Cardiac muscle cell (in vitro differentiated cells and primary cell): ENCODE data around the gene NEDD4L. TPM values are rescaled to one million over a fixed set of nuclear protein-coding genes. Genes with fewer than 3 reads are reported as not detected.

Experiments
- DNase-seq, 2 donors: peaks; one replicate each; pipeline versions ENCODE4 v3.0.0 to v3.0.0-alpha.2; 2010 to 2017; ENCODE audit warnings: low read depth in 1 of 2, low spot score in 1 of 2
- H3K27ac ChIP-seq: fragments of 200-600 bp; sonication (generic); 2 replicates; pipeline ENCODE4 v1.5.1; 2016
- H3K27me3 ChIP-seq: fragments of 200-600 bp; sonication (generic); 2 replicates; pipeline ENCODE4 v1.6.0; 2016; ENCODE audit warnings: control low read depth
- H3K36me3 ChIP-seq: fragments of 200-600 bp; sonication (generic); 2 replicates; pipeline ENCODE4 v1.5.1; 2016; ENCODE audit warnings: control low read depth
- H3K4me1 ChIP-seq: fragments of 200-600 bp; sonication (generic); 2 replicates; pipeline ENCODE4 v1.8.1; 2017; ENCODE audit warnings: low read depth, mild to moderate bottlenecking, mixed run types
- H3K4me3 ChIP-seq: fragments of 200-600 bp; sonication (generic); 2 replicates; pipeline ENCODE4 v1.5.1; 2016; ENCODE audit warnings: mild to moderate bottlenecking
- H3K9me3 ChIP-seq: fragments of 200-600 bp; sonication (generic); 2 replicates; pipeline ENCODE4 v1.5.1; 2017; ENCODE audit warnings: low read depth, mild to moderate bottlenecking, control low read depth
- CTCF ChIP-seq: IDR thresholded peaks from 2 replicates; pipeline ENCODE4 v1.5.1; 2012; ENCODE audit warnings: low read depth, mild to moderate bottlenecking, low read length
- polyA plus RNA-seq: library from polyadenylated mRNA; unstranded; fragments of >200 nt; fragmentation: Nextera tagmentation; extraction: Ambion mirVana; gene quantifications from 2 replicates; pipeline ENCODE4 v1.2.1, GENCODE V29; 2016
- total RNA-seq: library from RNA; depleted of rRNA; stranded (reverse); fragments of >200 nt; gene quantifications from 2 replicates; pipeline ENCODE4 v1.2.3, GENCODE V29; 2016

The NEDD4L gene
- total and polyA plus RNA-seq, 2 experiments from 2014 or later, result 30.8 to 40.5 TPM

- no peak for DNase-seq
- Histone ChIP-seq H3K27ac (no peak overlapping the region), H3K27me3 (no peaks in the 10 kb centered on the region), H3K36me3 (no peaks in the 10 kb centered on the region), H3K9me3 (no peaks in the 10 kb centered on the region), H3K4me3 (no peak overlapping the region), H3K4me1 (peaks cover 20% of the 10 kb centered on the region)
- no peak for TF ChIP-seq CTCF
Measured at GRCh38 chr18:58196164-58196563, 152.1 kb downstream of the NEDD4L start.

- H3K9me3 ChIP-seq, result no peaks in the 10 kb centered on the region
- H3K27ac ChIP-seq, result no peak overlapping the region
- peaks cover 20% of the 10 kb centered on the region for H3K4me1 ChIP-seq
- no peak for DNase-seq
- H3K4me3 ChIP-seq, result no peak overlapping the region
- TF ChIP-seq CTCF, result no peak
- H3K36me3 ChIP-seq, result no peaks in the 10 kb centered on the region
- no peaks in the 10 kb centered on the region for H3K27me3 ChIP-seq
Measured at GRCh38 chr18:58196881-58197872, 153.2 kb downstream of the NEDD4L start.

GRCh38 chr18:58201268-58201667 is 157.2 kb downstream of the NEDD4L start:
- no peak for TF ChIP-seq CTCF
- Histone ChIP-seq H3K27ac (no peak overlapping the region), H3K4me1 (no peaks in the 10 kb centered on the region), H3K9me3 (no peaks in the 10 kb centered on the region), H3K27me3 (no peaks in the 10 kb centered on the region), H3K36me3 (no peaks in the 10 kb centered on the region), H3K4me3 (no peak overlapping the region)
- DNase-seq, result no peak

- H3K9me3 ChIP-seq, result no peaks in the 10 kb centered on the region
- no peaks in the 10 kb centered on the region for H3K27me3 ChIP-seq
- no peaks in the 10 kb centered on the region for H3K4me1 ChIP-seq
- no peak for DNase-seq
- H3K36me3 ChIP-seq, result no peaks in the 10 kb centered on the region
- H3K4me3 ChIP-seq, result no peak overlapping the region
- TF ChIP-seq CTCF, result no peak
- no peak overlapping the region for H3K27ac ChIP-seq
Measured at GRCh38 chr18:58201733-58202730, 158.0 kb downstream of the NEDD4L start.

GRCh38 chr18:58204776-58205442 is 160.9 kb downstream of the NEDD4L start:
- no peak overlapping the region for H3K27ac ChIP-seq
- H3K9me3 ChIP-seq, result no peaks in the 10 kb centered on the region
- no peaks in the 10 kb centered on the region for H3K27me3 ChIP-seq
- peaks cover 9% of the 10 kb centered on the region for H3K4me1 ChIP-seq
- no peaks in the 10 kb centered on the region for H3K36me3 ChIP-seq
- no peak for DNase-seq
- no peak overlapping the region for H3K4me3 ChIP-seq
- no peak for TF ChIP-seq CTCF
